ENCODE results near the gene GNAI3. TPM values are rescaled to one million over a fixed set of nuclear protein-coding genes. Genes with fewer than 3 reads are reported as not detected.
A peak's percentile ranks its signal among the peaks of the same experiment; 100 is the strongest.

Gene GNAI3
- total and polyA plus RNA-seq, 2 of the 8 experiments (the other 6 are each of a cell fraction or from before 2014, with no cell fraction given): 4.0 to 9.8 TPM

- Histone ChIP-seq H3K4me3 (ENCODE audit: extremely low read depth in 1 of 4, insufficient read depth in 2 of 4, low read depth in 3 of 4, low read length in 4 of 4) (no peak overlapping the region), H2BK15ac (ENCODE audit: low read length) (no peak overlapping the region), H3K4me1 (replicated peaks in 1 of 4; ENCODE audit: control insufficient read depth in 3 of 4, insufficient read depth in 4 of 4, low read length in 3 of 4) (peaks cover 0 to 5% (median 1%) of the 10 kb centered on the region in 4 experiments; a peak in 4 of 7 replicates), H3K9me3 (ENCODE audit: insufficient read depth in 2 of 2, low read depth in 1 of 2, low read length in 1 of 2) (no peaks in the 10 kb centered on the region), H2BK20ac (ENCODE audit: low read length) (no peak overlapping the region), H3K36me3 (ENCODE audit: control insufficient read depth in 2 of 4, insufficient read depth in 4 of 4, low read length in 3 of 4) (no peaks in the 10 kb centered on the region), H4K5ac (ENCODE audit: insufficient read length, low read depth, low read length) (no peak overlapping the region), H2BK12ac (ENCODE audit: low read depth, low read length) (no peak overlapping the region), H2AFZ (ENCODE audit: low read length) (0 out of 2 replicates have a peak overlapping the region, but pooled peaks have one; percentile 12), H3K79me1 (ENCODE audit: low read depth, low read length) (no peaks in the 10 kb centered on the region; the same call in 1 of the 2 replicates), H3K18ac (ENCODE audit: extremely low read depth, low read length) (no peak overlapping the region), H3K27me3 (replicated peaks in 1 of 4; ENCODE audit: control insufficient read depth in 3 of 4, extremely low read depth in 1 of 4, insufficient read depth in 3 of 4, low read length in 3 of 4) (peaks cover 0 to 2% (median 0%) of the 10 kb centered on the region in 4 experiments; a peak in 1 of 7 replicates), H4K8ac (ENCODE audit: extremely low read depth, insufficient read depth, low read length) (no peak overlapping the region), H3K9ac (replicated peaks in 1 of 4; ENCODE audit: extremely low read depth in 1 of 4, low read depth in 3 of 4, low read length in 3 of 4) (no peak overlapping the region), H3K14ac (ENCODE audit: insufficient read length) (no peak overlapping the region), H3K79me2 (ENCODE audit: control insufficient read depth in 1 of 2, insufficient read depth in 2 of 2, low read length in 2 of 2) (no peaks in the 10 kb centered on the region), H3K23ac (ENCODE audit: insufficient read length) (no peak overlapping the region), H3K27ac (ENCODE audit: low read depth, low read length) (no peak overlapping the region), H2BK5ac (ENCODE audit: low read depth, low read length) (no peak overlapping the region), H2BK120ac (replicated peaks; ENCODE audit: low read depth, low read length) (no peak overlapping the region), H4K91ac (replicated peaks; ENCODE audit: insufficient read length, low read length) (no peak overlapping the region), H4K20me1 (replicated peaks in 1 of 2; ENCODE audit: control insufficient read depth in 1 of 2, insufficient read depth in 2 of 2, low read length in 2 of 2) (no peaks in the 10 kb centered on the region), H3K56ac (replicated peaks; ENCODE audit: insufficient read length, low read depth, low read length) (no peak overlapping the region), H3K4ac (replicated peaks; ENCODE audit: insufficient read length, low read depth, low read length) (no peak overlapping the region), H3K4me2 (ENCODE audit: insufficient read depth in 1 of 2, low read depth in 2 of 2, low read length in 2 of 2) (no peak overlapping the region), H2AK5ac (ENCODE audit: low read depth, low read length) (no peak overlapping the region), H3K23me2 (ENCODE audit: low read depth, low read length) (no peaks in the 10 kb centered on the region; the same call in 1 of the 2 replicates)
- DNase-seq (ENCODE audit: low read depth in 1 of 2, low spot score in 2 of 2) (peak in 1 of 2 experiments; percentile 41), FAIRE-seq (no peak)
- TF ChIP-seq RXRA (IDR thresholded peaks at IDR 0.05; ENCODE audit: insufficient read depth, low read depth, low read length) (no peak), SP1 (IDR thresholded peaks at IDR 0.05; ENCODE audit: low read depth, low read length) (0 out of 2 replicates have a peak, but pooled peaks have one; percentile 47)
- CTCF ChIA-PET (ENCODE audit: partially characterized antibody): interaction anchor here (0.7 to 26.3 kb wide), 9 partner anchors 6 to 447 kb away, joined by 3 to 1755 read pairs (median 3); partner anchors contain the start of genes AHCYL1, AMIGO1, ATXN7L2 and CYB561D1
- 87% methylated on average over 9 of the region's 9 CpGs; no CpG with 5 or more reads in 1 of the 2 experiments for WGBS, 2 experiments (ENCODE audit: extremely low coverage in 1 of 2, insufficient coverage in 1 of 2, insufficient read length in 1 of 2, insufficient replicate concordance in 2 of 2, low coverage in 1 of 2, low lambda C conversion rate in 2 of 2, missing lambda C conversion rate in 1 of 2)
- POLR2A ChIA-PET (ENCODE audit: partially characterized antibody): interaction anchor here (0.8 to 1.4 kb wide), 3 partner anchors 11 to 44 kb away, joined by 3 read pairs; partner anchors contain the start of genes CYB561D1 and GNAI3
Measured at GRCh38 chr1:109537450-109538178, 10.8 kb upstream of the GNAI3 start.

All from H1 (cell line).